OCI-LY1 (cell line): ENCODE results near the gene CATSPER1.

Experiments
- EZH2 ChIP-seq: fragments of 200-600 bp; sonication (generic), shearing (Covaris generic); IDR thresholded peaks from 2 replicates; pipeline ENCODE4 v1.8.0; 2017; ENCODE audit warnings: borderline replicate concordance, mixed run types, mild to moderate bottlenecking, antibody characterized with exemption, low read length, moderate library complexity, mixed read lengths
- TF ChIP-seq, protein P1 (sequence below): fragments of 200-600 bp; sonication (generic), shearing (Covaris generic); IDR thresholded peaks from 2 replicates; pipeline ENCODE4 v1.5.1; 2017; ENCODE audit warnings: mild to moderate bottlenecking, antibody characterized with exemption, low read length, moderate library complexity, mixed read lengths

DNA sequence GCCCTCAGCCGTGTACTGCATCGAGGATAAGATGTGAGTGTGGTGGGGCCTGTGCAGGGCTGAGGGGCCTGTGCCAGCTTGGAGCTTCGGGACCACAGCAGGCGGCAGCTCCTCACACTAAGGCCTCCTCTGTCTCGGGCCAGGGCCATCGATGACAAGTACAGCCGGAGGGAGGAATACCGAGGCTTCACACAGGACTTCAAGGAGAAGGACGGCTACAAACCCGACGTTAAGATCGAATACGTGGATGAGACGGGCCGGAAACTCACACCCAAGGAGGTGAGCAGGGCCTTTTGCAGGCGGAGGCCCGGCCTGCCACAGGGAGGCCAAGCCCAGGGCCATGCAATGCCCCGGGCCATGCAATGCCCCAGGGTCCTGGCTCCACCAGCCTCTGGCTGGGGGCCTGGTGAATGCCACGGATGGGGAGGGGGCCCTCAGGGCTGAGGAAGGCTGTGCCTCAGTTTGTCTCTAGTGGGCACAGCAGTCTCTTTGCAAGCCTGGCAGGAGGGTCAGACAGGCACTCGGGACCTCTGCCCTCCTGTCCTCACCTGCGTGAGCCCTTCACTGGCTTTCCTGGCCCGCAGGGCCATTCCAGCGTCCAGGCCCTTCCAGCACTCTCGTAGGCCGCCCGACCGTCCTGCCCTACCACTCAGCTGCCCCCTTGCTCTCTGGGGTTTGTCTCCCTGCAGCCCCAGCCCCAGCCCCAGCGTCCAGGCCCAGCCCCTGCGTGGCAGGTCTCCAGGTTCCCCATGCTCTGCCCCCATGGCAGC is 48.5 kb downstream of the CATSPER1 start:
- TF ChIP-seq, protein P1, sequence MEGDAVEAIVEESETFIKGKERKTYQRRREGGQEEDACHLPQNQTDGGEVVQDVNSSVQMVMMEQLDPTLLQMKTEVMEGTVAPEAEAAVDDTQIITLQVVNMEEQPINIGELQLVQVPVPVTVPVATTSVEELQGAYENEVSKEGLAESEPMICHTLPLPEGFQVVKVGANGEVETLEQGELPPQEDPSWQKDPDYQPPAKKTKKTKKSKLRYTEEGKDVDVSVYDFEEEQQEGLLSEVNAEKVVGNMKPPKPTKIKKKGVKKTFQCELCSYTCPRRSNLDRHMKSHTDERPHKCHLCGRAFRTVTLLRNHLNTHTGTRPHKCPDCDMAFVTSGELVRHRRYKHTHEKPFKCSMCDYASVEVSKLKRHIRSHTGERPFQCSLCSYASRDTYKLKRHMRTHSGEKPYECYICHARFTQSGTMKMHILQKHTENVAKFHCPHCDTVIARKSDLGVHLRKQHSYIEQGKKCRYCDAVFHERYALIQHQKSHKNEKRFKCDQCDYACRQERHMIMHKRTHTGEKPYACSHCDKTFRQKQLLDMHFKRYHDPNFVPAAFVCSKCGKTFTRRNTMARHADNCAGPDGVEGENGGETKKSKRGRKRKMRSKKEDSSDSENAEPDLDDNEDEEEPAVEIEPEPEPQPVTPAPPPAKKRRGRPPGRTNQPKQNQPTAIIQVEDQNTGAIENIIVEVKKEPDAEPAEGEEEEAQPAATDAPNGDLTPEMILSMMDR: no peak
- no peak for TF ChIP-seq EZH2
